Upper lobe of right lung (tissue), 1 donor: ENCODE results near the gene MAGEA9B. TPM values are rescaled to one million over a fixed set of nuclear protein-coding genes. Genes with fewer than 3 reads are reported as not detected.
"Not testable (repeated sequence)": the region's sequence is repeated elsewhere in the genome, so short reads cannot be mapped to it uniquely, and the experiment has no call there.

Experiments used
- ATAC-seq: fragments of 200-7000 bp; cut with Tn5 transposase; one replicate; pipeline ENCODE4 v1.9.1; 2020; ENCODE audit warnings: mild to moderate bottlenecking, moderate library complexity
- DNase-seq: peaks from one replicate; pipeline ENCODE4 v3.0.0-alpha.2; 2020
- H3K27ac ChIP-seq: fragments of 200-600 bp; one replicate; pipeline ENCODE4 v1.8.0; 2022
- H3K27me3 ChIP-seq: fragments of 200-600 bp; one replicate; pipeline ENCODE4 v1.8.0; 2022; ENCODE audit warnings: mild to moderate bottlenecking
- H3K36me3 ChIP-seq: fragments of 200-600 bp; one replicate; pipeline ENCODE4 v1.8.0; 2022
- H3K4me1 ChIP-seq: fragments of 200-600 bp; one replicate; pipeline ENCODE4 v1.8.0; 2022
- H3K4me3 ChIP-seq: fragments of 200-600 bp; one replicate; pipeline ENCODE4 v1.8.0; 2022; ENCODE audit warnings: mild to moderate bottlenecking
- H3K9me3 ChIP-seq: fragments of 200-600 bp; one replicate; pipeline ENCODE4 v1.8.0; 2022
- intact Hi-C: fragments of 100-400 bp; cut with DNase I; formaldehyde crosslinking; loops from one replicate; pipeline ENCODE4 v1.11.0; 2022
- total RNA-seq: library from RNA; stranded (reverse); fragmentation: NEBNext Ultra II Directional; extraction: Animal tissue kit (Norgen Biotek cat#: 25700); gene quantifications from one replicate; pipeline ENCODE4 v1.2.1, GENCODE V29; 2021
- TF ChIP-seq, protein P1 (sequence below): fragments of 200-600 bp; IDR thresholded peaks from one replicate; pipeline ENCODE4 v1.8.0; 2022; ENCODE audit warnings: antibody characterized with exemption
- donor health status: DM: no; HTN: yes; CAD: no; lungs with severe emphysema.

The MAGEA9B gene
- total RNA-seq, 1 donor from 2014 or later: not detected

DNA sequence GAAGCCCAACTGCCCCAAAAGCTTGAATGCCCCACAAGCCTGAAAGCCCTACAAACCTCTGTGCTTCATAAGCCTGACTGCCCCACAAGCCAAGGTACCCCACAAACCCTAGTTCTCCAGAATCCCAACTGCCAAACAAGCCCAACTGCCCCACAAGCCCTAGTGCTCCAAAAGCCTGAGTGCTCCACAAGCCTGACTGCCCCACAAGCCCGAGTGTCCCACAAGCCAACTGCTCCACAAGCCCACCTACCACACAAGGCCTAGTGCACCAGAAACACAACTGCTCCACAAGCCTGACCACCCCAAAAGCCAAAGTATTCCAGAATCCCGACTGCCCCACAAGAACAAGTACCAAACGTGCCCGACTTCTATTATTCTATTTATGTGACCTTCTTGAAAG, 23.9 kb downstream of the MAGEA9B start:
- no peak overlapping the region for H3K4me3 ChIP-seq
- H3K36me3 ChIP-seq: no peaks in the 10 kb centered on the region
- H3K27me3 ChIP-seq: no peaks in the 10 kb centered on the region
- intact Hi-C loops: no loop called here
- ATAC-seq: no peak
- no peaks in the 10 kb centered on the region for H3K4me1 ChIP-seq
- no peaks in the 10 kb centered on the region for H3K9me3 ChIP-seq
- DNase-seq: no peak
- TF ChIP-seq, protein P1, sequence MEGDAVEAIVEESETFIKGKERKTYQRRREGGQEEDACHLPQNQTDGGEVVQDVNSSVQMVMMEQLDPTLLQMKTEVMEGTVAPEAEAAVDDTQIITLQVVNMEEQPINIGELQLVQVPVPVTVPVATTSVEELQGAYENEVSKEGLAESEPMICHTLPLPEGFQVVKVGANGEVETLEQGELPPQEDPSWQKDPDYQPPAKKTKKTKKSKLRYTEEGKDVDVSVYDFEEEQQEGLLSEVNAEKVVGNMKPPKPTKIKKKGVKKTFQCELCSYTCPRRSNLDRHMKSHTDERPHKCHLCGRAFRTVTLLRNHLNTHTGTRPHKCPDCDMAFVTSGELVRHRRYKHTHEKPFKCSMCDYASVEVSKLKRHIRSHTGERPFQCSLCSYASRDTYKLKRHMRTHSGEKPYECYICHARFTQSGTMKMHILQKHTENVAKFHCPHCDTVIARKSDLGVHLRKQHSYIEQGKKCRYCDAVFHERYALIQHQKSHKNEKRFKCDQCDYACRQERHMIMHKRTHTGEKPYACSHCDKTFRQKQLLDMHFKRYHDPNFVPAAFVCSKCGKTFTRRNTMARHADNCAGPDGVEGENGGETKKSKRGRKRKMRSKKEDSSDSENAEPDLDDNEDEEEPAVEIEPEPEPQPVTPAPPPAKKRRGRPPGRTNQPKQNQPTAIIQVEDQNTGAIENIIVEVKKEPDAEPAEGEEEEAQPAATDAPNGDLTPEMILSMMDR: no peak
- no peak overlapping the region for H3K27ac ChIP-seq

DNA sequence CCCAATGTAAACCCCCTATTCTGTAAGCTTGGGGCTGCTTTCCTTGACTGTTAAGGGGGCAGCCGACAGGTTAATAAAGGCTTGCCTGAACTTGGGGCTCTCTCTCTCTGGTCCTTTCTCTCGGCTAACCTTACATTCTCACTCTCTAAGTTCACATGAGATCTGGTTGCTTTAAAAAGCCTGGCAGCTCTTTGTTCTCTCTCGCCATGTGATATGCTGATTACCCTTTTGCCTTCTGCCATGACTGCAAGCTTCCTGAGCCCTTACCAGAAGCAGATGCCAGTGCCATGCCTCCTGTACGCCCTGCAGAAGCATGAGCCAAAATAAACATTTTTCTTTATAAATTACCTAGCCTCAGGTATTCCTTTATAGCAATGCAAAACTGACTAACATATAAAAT, 32.0 kb downstream of the MAGEA9B start:
- H3K4me3 ChIP-seq, H3K36me3 ChIP-seq, H3K9me3 ChIP-seq, H3K4me1 ChIP-seq, intact Hi-C loops, ATAC-seq, DNase-seq, H3K27me3 ChIP-seq, H3K27ac ChIP-seq: not testable (repeated sequence)

DNA sequence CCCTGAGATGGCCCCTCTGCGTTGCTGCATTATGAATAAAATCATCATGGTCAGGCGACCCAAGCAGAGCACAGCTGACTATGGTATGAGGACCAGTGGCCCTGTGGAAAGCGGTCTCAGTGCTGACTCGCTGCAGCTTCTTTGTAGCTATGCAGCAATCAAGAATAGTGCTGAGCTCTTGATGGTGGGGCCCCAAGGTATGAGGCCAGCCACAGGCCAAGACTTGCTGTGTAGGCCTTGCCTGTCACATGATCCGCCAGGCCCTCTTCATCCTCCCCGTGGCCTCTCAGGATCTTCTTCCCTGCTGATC, 35.4 kb downstream of the MAGEA9B start:
- H3K4me1 ChIP-seq, H3K27me3 ChIP-seq, H3K9me3 ChIP-seq, H3K27ac ChIP-seq, intact Hi-C loops, ATAC-seq, H3K4me3 ChIP-seq, DNase-seq, H3K36me3 ChIP-seq: not testable (repeated sequence)

DNA sequence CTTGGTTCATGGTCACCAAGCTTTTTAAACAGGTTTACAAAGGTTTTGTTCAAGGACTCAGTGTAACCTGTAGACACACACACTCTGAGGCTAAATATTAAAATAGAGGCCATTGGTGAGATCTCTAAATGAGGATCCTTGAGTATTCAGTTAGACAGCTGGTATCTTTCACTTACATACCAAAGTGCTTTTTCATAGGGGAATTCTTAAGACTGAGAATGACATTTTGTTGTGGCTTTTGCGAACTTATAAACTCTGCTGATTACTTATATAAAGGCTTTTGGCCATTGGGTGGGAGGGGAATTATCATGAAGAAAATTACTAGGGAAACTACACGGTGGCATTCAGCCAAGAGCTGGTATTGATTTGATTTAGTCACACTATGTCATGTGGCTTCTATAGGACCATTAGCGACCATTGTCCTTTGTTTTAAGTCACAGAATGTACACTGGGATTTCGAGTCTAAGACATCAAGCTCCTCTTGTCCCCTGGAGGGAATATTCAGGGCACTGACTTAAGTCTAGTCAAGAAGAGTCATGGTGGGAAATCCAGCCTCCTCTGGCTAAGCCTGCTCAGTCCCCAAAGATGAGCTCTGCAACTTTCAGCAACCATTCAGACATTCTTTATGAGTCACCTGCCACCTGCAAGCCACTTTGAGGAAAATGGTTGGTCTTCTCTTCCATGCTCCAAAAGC, 35.9 kb downstream of the MAGEA9B start:
- intact Hi-C loops, H3K36me3 ChIP-seq, H3K4me1 ChIP-seq, DNase-seq, H3K9me3 ChIP-seq, H3K4me3 ChIP-seq, H3K27ac ChIP-seq, ATAC-seq, H3K27me3 ChIP-seq: not testable (repeated sequence)

DNA sequence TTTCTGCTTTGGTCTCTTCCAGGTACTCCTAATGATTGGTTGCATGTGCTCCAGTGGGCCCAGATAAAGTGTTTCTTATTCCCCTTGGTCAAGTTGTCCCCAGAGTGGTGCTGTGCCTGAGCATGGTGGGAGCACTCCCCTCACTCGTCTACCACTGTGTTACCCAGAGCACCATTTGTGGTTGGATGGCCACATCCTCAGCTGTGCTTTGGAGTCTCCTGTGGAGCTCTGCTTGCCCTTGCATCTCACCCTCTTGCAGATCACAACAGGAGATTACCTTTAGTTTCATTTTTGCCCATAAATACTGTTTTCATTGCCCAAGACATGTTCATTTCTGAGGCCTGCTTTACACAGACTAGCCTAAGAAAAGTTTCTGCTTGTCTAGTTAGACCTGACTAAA, 36.8 kb downstream of the MAGEA9B start:
- intact Hi-C loops, H3K27ac ChIP-seq, H3K27me3 ChIP-seq, H3K9me3 ChIP-seq, H3K4me3 ChIP-seq, H3K4me1 ChIP-seq, ATAC-seq, DNase-seq, H3K36me3 ChIP-seq: not testable (repeated sequence)

DNA sequence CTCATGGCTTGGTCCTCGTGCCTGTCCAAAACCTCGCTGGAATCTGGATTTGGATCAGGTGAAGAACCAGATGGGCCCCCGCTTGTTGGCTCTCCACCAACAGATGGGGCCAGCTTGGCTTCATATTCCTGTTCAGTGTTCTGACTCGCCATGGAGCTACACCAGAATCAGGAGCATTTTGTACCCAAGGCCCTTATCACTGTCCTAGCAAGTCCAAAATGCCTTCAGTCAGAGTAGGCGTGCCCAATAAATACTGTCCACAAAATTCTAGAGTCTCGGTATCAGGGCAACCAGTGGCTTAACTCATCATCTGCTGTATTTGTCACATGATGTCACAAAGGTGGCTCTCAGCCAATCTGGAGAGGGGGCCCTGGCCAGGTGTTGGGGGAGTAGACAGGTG, 37.6 kb downstream of the MAGEA9B start, which contains the start of gene HSFX3:
HSFX3 (minus strand) TSS at position 224 of the 400 bp plus-strand sequence; CDS start at position 152, 72 bp downstream.
- H3K27ac ChIP-seq, H3K4me1 ChIP-seq, DNase-seq, H3K9me3 ChIP-seq, H3K27me3 ChIP-seq, ATAC-seq, H3K36me3 ChIP-seq, H3K4me3 ChIP-seq, intact Hi-C loops: not testable (repeated sequence)

DNA sequence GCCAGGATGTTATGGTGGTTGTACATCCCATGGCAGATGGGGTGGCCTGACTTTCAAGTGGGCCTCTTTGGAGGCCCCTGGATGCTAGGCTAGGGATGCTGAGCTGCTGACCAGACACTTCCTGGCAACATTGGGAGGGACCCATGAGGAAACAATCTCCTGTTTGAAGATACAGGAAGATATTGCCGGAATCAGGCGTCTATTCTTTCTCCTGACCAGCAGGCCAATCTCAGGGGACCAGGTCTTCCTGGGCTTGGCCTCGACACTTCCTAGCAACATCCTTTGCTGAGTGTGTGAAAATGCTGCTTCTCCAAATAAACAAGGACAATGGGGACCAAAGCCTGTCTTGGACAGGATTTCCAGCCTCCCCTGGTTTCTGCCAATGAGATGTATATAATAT, 39.5 kb downstream of the MAGEA9B start:
- intact Hi-C loops, H3K9me3 ChIP-seq, H3K4me3 ChIP-seq, H3K27me3 ChIP-seq, DNase-seq, H3K4me1 ChIP-seq, ATAC-seq, H3K27ac ChIP-seq, H3K36me3 ChIP-seq: not testable (repeated sequence)

DNA sequence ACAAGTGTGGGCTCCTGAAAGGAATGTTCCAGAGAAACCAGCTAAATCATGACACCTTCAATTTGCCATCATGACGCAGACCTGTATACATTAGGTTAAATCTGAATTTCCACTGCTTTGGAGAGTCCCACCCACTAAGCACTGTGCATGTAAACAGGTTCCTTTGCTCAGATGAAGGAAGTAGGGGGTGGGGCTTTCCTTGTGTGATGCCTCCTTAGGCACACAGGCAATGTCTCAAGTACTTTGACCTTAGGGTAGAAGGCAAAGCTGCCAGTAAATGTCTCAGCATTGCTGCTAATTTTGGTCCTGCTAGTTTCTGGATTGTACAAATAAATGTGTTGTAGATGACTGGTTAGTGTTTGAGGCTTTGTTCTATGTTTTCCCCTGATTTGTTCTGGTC, 40.3 kb downstream of the MAGEA9B start:
- intact Hi-C loops, H3K4me3 ChIP-seq, H3K4me1 ChIP-seq, ATAC-seq, H3K36me3 ChIP-seq, H3K27ac ChIP-seq, H3K27me3 ChIP-seq, H3K9me3 ChIP-seq, DNase-seq: not testable (repeated sequence)

DNA sequence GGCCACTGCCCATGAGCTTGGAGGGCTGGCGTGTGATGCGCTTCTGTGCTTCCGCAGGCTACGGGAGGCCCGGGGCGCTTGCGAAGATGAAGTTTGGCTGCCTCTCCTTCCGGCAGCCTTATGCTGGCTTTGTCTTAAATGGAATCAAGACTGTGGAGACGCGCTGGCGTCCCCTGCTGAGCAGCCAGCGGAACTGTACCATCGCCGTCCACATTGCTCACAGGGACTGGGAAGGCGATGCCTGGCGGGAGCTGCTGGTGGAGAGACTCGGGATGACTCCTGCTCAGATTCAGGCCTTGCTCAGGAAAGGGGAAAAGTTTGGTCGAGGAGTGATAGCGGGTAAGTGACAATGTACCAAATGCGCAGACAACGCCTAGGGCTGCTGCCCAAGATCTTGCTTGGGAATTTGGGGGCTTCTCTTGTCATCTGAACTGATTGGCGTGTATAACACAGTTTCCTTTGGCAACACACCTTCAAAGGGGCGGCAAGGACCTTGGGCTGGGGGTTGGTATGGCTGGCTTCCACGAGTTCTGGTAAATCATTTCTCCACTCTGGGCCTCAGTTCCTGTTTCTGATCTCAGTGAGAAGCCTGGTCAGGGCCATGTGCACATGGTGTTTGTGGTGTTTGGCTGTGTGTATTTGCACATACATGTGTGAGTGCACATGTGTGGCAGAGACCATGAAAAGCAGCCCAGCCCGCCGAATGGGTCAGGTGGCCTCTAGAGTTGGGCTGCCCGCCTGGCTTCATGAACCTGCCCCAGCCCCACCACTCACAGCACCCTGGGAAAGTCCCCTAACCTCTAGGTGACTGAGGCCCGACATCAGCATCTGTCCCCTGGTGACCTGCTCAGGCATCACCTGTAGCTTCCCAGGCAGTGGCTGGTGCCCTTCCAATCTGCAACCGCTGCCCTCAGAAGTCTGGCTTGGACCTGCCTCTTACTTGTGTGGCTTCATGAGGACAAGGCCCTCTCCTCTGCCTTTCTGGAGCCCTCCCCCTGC, 41.4 kb downstream of the MAGEA9B start:
- intact Hi-C loops, H3K4me1 ChIP-seq: not testable (repeated sequence)

More for the DNA sequence above, 41.4 kb downstream of the MAGEA9B start:
- not testable (repeated sequence) for H3K27ac ChIP-seq, H3K36me3 ChIP-seq, DNase-seq, ATAC-seq, H3K9me3 ChIP-seq, H3K4me3 ChIP-seq, H3K27me3 ChIP-seq
